Stimulated activated CD4-positive, alpha-beta T cell treated with anti-CD3 and anti-CD28 coated beads, Interleukin-4, amount 100 ng/mL, for 1 hour (primary cell): ENCODE measurements around the gene C4orf46.
"Not testable (repeated sequence)": the region's sequence is repeated elsewhere in the genome, so short reads cannot be mapped to it uniquely, and the experiment has no call there.

Source experiments
- DNase-seq: peaks from one replicate; pipeline ENCODE4 v3.0.0-alpha.2; 2020

Gene C4orf46

GRCh38 chr4:158671665-158671914 lies at the start of gene C4orf46:
C4orf46 (minus strand) TSS chr4:158671887; CDS start chr4:158671801, 86 bp downstream.
- no peak for DNase-seq

GRCh38 chr4:158715802-158716201 lies 44.1 kb upstream of the C4orf46 start:
- no peak for DNase-seq

GRCh38 chr4:158714937-158715336 lies 43.2 kb upstream of the C4orf46 start:
- no peak for DNase-seq

- not testable (repeated sequence) for DNase-seq
Measured at GRCh38 chr4:158712622-158713021, 40.9 kb upstream of the C4orf46 start.

GRCh38 chr4:158710814-158711213 lies 39.1 kb upstream of the C4orf46 start:
- no peak for DNase-seq

- no peak for DNase-seq
Measured at GRCh38 chr4:158704274-158704673, 32.6 kb upstream of the C4orf46 start.

GRCh38 chr4:158688813-158689212 lies 17.1 kb upstream of the C4orf46 start:
- no peak for DNase-seq

- DNase-seq = no peak
Measured at GRCh38 chr4:158682066-158682465, 10.4 kb upstream of the C4orf46 start.

GRCh38 chr4:158681629-158682028 lies 9.9 kb upstream of the C4orf46 start:
- no peak for DNase-seq

GRCh38 chr4:158678767-158679166 lies 7.1 kb upstream of the C4orf46 start:
- no peak for DNase-seq

- no peak for DNase-seq
Measured at GRCh38 chr4:158676076-158676475, 4.4 kb upstream of the C4orf46 start.

GRCh38 chr4:158673633-158674032 lies 1.9 kb upstream of the C4orf46 start:
- no peak for DNase-seq

- DNase-seq = peak; percentile 97
Measured at GRCh38 chr4:158671915-158672806, 474 bp upstream of the C4orf46 start, which contains the start of gene ETFDH. ETFDH (plus strand) TSS chr4:158672296; CDS start chr4:158672457, 161 bp downstream.

- DNase-seq = peak; percentile 60
Measured at GRCh38 chr4:158670975-158671664, 567 bp downstream of the C4orf46 start.

GRCh38 chr4:158669310-158669709 lies 2.4 kb downstream of the C4orf46 start:
- DNase-seq = no peak

GRCh38 chr4:158667651-158668198 lies 4.0 kb downstream of the C4orf46 start:
- DNase-seq = peak; percentile 23

GRCh38 chr4:158666892-158667291 lies 4.8 kb downstream of the C4orf46 start:
- DNase-seq = no peak

- DNase-seq = no peak
Measured at GRCh38 chr4:158664806-158665205, 6.9 kb downstream of the C4orf46 start.

GRCh38 chr4:158663707-158664625 lies 7.7 kb downstream of the C4orf46 start:
- DNase-seq = not testable (repeated sequence)

GRCh38 chr4:158663255-158663654 lies 8.4 kb downstream of the C4orf46 start:
- not testable (repeated sequence) for DNase-seq

GRCh38 chr4:158657291-158657690 lies 14.4 kb downstream of the C4orf46 start:
- DNase-seq = no peak

GRCh38 chr4:158656439-158656838 lies 15.2 kb downstream of the C4orf46 start:
- DNase-seq = no peak

- DNase-seq = no peak
Measured at GRCh38 chr4:158652920-158653319, 18.8 kb downstream of the C4orf46 start.
